ENCODE measurements around the gene TRAPPC12.
"Not testable (repeated sequence)": the region's sequence is repeated elsewhere in the genome, so short reads cannot be mapped to it uniquely, and the experiment has no call there.

Gene TRAPPC12

GRCh38 chr2:3487432-3487831, 107.9 kb downstream of the TRAPPC12 start:
- DNase-seq (ENCODE audit: low read depth): no peak

- no peak for DNase-seq (ENCODE audit: low read depth)
Measured at GRCh38 chr2:3488061-3488531, 108.6 kb downstream of the TRAPPC12 start.

- no peak for DNase-seq (ENCODE audit: low read depth)
Measured at GRCh38 chr2:3488855-3489763, 109.6 kb downstream of the TRAPPC12 start.

GRCh38 chr2:3489764-3490115, 110.2 kb downstream of the TRAPPC12 start:
- DNase-seq (ENCODE audit: low read depth): no peak

- no peak for DNase-seq (ENCODE audit: low read depth)
Measured at GRCh38 chr2:3490191-3491170, 111.0 kb downstream of the TRAPPC12 start.

- no peak for DNase-seq (ENCODE audit: low read depth)
Measured at GRCh38 chr2:3491306-3491705, 111.8 kb downstream of the TRAPPC12 start.

- DNase-seq (ENCODE audit: low read depth): no peak
Measured at GRCh38 chr2:3491716-3492474, 112.4 kb downstream of the TRAPPC12 start.

GRCh38 chr2:3492475-3492787, 112.9 kb downstream of the TRAPPC12 start:
- not testable (repeated sequence) for DNase-seq (ENCODE audit: low read depth)

- no peak for DNase-seq (ENCODE audit: low read depth)
Measured at GRCh38 chr2:3492951-3493614, 113.6 kb downstream of the TRAPPC12 start.

- no peak for DNase-seq (ENCODE audit: low read depth)
Measured at GRCh38 chr2:3493615-3494007, 114.1 kb downstream of the TRAPPC12 start.

- DNase-seq (ENCODE audit: low read depth): no peak
Measured at GRCh38 chr2:3494984-3495666, 115.6 kb downstream of the TRAPPC12 start.

- DNase-seq (ENCODE audit: low read depth): not testable (repeated sequence)
Measured at GRCh38 chr2:3496708-3497080, 117.2 kb downstream of the TRAPPC12 start.

GRCh38 chr2:3498783-3499394, 119.4 kb downstream of the TRAPPC12 start:
- DNase-seq (ENCODE audit: low read depth): no peak

GRCh38 chr2:3500326-3500899, 120.9 kb downstream of the TRAPPC12 start:
- DNase-seq (ENCODE audit: low read depth): no peak

GRCh38 chr2:3503046-3503445, 123.6 kb downstream of the TRAPPC12 start:
- DNase-seq (ENCODE audit: low read depth): no peak

- DNase-seq (ENCODE audit: low read depth): no peak
Measured at GRCh38 chr2:3503483-3503882, 124.0 kb downstream of the TRAPPC12 start.

GRCh38 chr2:3504741-3505140, 125.2 kb downstream of the TRAPPC12 start:
- DNase-seq (ENCODE audit: low read depth): no peak

- no peak for DNase-seq (ENCODE audit: low read depth)
Measured at GRCh38 chr2:3505771-3506170, 126.3 kb downstream of the TRAPPC12 start.

GRCh38 chr2:3512086-3512485, 132.6 kb downstream of the TRAPPC12 start:
- no peak for DNase-seq (ENCODE audit: low read depth)

All from T-helper 22 cell (primary cell).